ENCODE measurements around the gene KANSL1. TPM values are rescaled to one million over a fixed set of nuclear protein-coding genes. Genes with fewer than 3 reads are reported as not detected.

KANSL1 gene
- total RNA-seq, 1 donor from 2014 or later: 136 TPM

DNA sequence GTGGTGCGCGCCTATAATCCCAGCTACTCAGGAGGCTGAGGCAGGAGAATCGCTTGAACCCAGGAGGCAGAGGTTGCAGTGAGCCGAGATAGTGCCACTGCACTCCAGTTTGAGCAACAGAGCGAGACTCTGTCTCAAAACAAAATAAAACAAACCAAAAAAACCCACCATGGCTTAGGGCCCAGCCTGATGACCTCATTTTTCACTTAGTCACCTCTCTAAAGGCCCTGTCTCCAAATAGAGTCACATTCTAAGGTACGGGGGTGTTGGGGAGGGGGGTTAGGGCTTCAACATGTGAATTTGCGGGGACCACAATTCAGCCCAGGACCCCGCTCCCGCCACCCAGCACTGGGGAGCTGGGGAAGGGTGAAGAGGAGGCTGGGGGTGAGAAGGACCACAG, 195.6 kb downstream of the KANSL1 start:
- Mint-ChIP-seq H3K27ac (no peak overlapping the region), H3K4me3 (no peak overlapping the region), H3K36me3 (no peaks in the 10 kb centered on the region), H3K27me3 (ENCODE audit: insufficient read depth, low read depth) (peaks cover 13% of the 10 kb centered on the region), H3K9me3 (no peaks in the 10 kb centered on the region), H3K4me1 (peaks cover 11% of the 10 kb centered on the region)
- no peak for DNase-seq (ENCODE audit: low spot score)
- TF ChIP-seq, protein P1, sequence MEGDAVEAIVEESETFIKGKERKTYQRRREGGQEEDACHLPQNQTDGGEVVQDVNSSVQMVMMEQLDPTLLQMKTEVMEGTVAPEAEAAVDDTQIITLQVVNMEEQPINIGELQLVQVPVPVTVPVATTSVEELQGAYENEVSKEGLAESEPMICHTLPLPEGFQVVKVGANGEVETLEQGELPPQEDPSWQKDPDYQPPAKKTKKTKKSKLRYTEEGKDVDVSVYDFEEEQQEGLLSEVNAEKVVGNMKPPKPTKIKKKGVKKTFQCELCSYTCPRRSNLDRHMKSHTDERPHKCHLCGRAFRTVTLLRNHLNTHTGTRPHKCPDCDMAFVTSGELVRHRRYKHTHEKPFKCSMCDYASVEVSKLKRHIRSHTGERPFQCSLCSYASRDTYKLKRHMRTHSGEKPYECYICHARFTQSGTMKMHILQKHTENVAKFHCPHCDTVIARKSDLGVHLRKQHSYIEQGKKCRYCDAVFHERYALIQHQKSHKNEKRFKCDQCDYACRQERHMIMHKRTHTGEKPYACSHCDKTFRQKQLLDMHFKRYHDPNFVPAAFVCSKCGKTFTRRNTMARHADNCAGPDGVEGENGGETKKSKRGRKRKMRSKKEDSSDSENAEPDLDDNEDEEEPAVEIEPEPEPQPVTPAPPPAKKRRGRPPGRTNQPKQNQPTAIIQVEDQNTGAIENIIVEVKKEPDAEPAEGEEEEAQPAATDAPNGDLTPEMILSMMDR (IDR thresholded peaks at IDR 0.05): no peak
- TF ChIP-seq EZH2 (IDR thresholded peaks at IDR 0.05) (no peak), EZH2phosphoT487 (IDR thresholded peaks at IDR 0.05) (no peak)
- Histone ChIP-seq H2AFZ (replicated peaks) (no peak overlapping the region), H3K79me2 (ENCODE audit: low read depth) (no peaks in the 10 kb centered on the region), H3K4me3 (no peak overlapping the region), H3K4me1 (peaks cover 12% of the 10 kb centered on the region), H3K36me3 (no peaks in the 10 kb centered on the region), H3F3A (ENCODE audit: low read depth) (peaks cover 9% of the 10 kb centered on the region), H3K9ac (no peak overlapping the region), H3K4me2 (no peak overlapping the region), H3K27ac (no peak overlapping the region), H3K9me3 (ENCODE audit: low read depth) (no peaks in the 10 kb centered on the region), H4K20me1 (ENCODE audit: low read depth) (no peaks in the 10 kb centered on the region), H3K27me3 (no peaks in the 10 kb centered on the region)

DNA sequence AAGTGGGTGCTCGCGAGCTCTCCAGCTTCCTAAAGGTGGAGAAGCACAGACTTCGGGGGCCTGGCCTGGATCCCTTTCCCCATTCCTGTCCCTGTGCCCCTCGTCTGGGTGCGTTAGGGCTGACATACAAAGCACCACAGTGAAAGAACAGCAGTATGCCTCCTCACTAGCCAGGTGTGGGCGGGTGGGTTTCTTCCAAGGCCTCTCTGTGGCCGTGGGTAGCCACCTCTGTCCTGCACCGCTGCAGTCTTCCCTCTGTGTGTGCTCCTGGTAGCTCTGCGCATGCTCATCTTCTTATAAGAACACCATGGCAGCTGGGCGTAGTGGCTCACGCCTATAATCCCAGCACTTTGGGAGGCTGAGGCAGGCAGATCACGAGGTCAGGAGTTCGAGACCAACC, 196.1 kb downstream of the KANSL1 start:
- Mint-ChIP-seq H3K27me3 (ENCODE audit: insufficient read depth, low read depth) (peaks cover 13% of the 10 kb centered on the region), H3K9me3 (no peaks in the 10 kb centered on the region), H3K4me1 (peaks cover 11% of the 10 kb centered on the region), H3K27ac (no peak overlapping the region), H3K36me3 (no peaks in the 10 kb centered on the region), H3K4me3 (no peak overlapping the region)
- no peak overlapping the region for H2AFZ ChIP-seq (replicated peaks)
- H3K27me3 ChIP-seq: no peaks in the 10 kb centered on the region
- no peak overlapping the region for H3K4me3 ChIP-seq
- H3K4me1 ChIP-seq: peaks cover 16% of the 10 kb centered on the region
- no peak for DNase-seq (ENCODE audit: low spot score)
- TF ChIP-seq, protein P1 (IDR thresholded peaks at IDR 0.05): no peak
- no peak for TF ChIP-seq EZH2phosphoT487 (IDR thresholded peaks at IDR 0.05)
- no peak for TF ChIP-seq EZH2 (IDR thresholded peaks at IDR 0.05)
- H3K79me2 ChIP-seq (ENCODE audit: low read depth): no peaks in the 10 kb centered on the region
- peaks cover 11% of the 10 kb centered on the region for H3F3A ChIP-seq (ENCODE audit: low read depth)
- no peaks in the 10 kb centered on the region for H3K9me3 ChIP-seq (ENCODE audit: low read depth)
- H3K36me3 ChIP-seq: no peaks in the 10 kb centered on the region
- H4K20me1 ChIP-seq (ENCODE audit: low read depth): no peaks in the 10 kb centered on the region
- no peak overlapping the region for H3K9ac ChIP-seq
- no peak overlapping the region for H3K27ac ChIP-seq
- H3K4me2 ChIP-seq: no peak overlapping the region

DNA sequence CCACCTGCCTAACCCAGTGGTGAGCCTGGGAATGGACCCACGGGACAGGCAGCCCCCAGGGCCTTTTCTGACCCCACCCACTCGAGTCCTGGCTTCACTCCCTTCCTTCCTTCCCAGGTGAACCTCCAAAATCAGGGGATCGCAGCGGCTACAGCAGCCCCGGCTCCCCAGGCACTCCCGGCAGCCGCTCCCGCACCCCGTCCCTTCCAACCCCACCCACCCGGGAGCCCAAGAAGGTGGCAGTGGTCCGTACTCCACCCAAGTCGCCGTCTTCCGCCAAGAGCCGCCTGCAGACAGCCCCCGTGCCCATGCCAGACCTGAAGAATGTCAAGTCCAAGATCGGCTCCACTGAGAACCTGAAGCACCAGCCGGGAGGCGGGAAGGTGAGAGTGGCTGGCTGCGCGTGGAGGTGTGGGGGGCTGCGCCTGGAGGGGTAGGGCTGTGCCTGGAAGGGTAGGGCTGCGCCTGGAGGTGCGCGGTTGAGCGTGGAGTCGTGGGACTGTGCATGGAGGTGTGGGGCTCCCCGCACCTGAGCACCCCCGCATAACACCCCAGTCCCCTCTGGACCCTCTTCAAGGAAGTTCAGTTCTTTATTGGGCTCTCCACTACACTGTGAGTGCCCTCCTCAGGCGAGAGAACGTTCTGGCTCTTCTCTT, 196.8 kb downstream of the KANSL1 start:
- Histone ChIP-seq H3K9me3 (ENCODE audit: low read depth) (no peaks in the 10 kb centered on the region), H3F3A (ENCODE audit: low read depth) (peaks cover 14% of the 10 kb centered on the region), H3K27ac (no peak overlapping the region), H4K20me1 (ENCODE audit: low read depth) (no peaks in the 10 kb centered on the region), H3K79me2 (ENCODE audit: low read depth) (no peaks in the 10 kb centered on the region), H3K4me1 (peaks cover 18% of the 10 kb centered on the region), H3K27me3 (no peaks in the 10 kb centered on the region), H3K36me3 (no peaks in the 10 kb centered on the region), H2AFZ (replicated peaks) (no peak overlapping the region), H3K4me3 (no peak overlapping the region), H3K4me2 (no peak overlapping the region), H3K9ac (no peak overlapping the region)
- H3K27me3 Mint-ChIP-seq (ENCODE audit: insufficient read depth, low read depth): peaks cover 9% of the 10 kb centered on the region
- H3K36me3 Mint-ChIP-seq: no peaks in the 10 kb centered on the region
- no peak for DNase-seq (ENCODE audit: low spot score)
- H3K9me3 Mint-ChIP-seq: no peaks in the 10 kb centered on the region
- no peak overlapping the region for H3K27ac Mint-ChIP-seq
- H3K4me3 Mint-ChIP-seq: no peak overlapping the region
- H3K4me1 Mint-ChIP-seq: peaks cover 11% of the 10 kb centered on the region
- TF ChIP-seq EZH2phosphoT487 (IDR thresholded peaks at IDR 0.05) (no peak), EZH2 (IDR thresholded peaks at IDR 0.05) (no peak)
- TF ChIP-seq, protein P1 (IDR thresholded peaks at IDR 0.05): no peak
